Activated CD4-positive, alpha-beta T cell treated with anti-CD3 and anti-CD28 coated beads for 24 hours (primary cell): ENCODE measurements around the gene CIB4.

Source experiments
- DNase-seq, 2 donors: peaks; one replicate each; pipeline ENCODE4 v3.0.0-alpha.2; 2020; ENCODE audit warnings: low read depth in 2 of 2

CIB4 gene

DNA sequence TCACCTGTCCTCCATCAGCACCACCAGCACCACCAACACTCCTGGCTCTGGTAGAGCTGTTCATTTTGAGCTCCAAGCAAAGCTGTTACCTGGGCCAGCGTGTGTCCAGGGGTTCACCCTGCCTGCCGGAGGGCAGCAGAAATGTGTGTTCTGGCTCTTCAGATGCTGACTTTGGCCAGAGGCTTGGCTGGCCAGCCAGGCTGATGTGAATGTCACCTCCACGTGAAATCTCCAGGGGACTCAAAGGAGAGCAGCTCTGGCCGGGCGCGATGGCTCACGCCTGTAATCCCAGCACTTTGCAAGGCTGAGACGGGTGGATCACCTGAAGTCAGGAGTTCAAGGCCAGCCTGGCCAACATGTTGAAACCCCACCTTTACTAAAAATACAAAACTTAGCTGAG lies 33.5 kb downstream of the CIB4 start:
- DNase-seq = no peak

DNA sequence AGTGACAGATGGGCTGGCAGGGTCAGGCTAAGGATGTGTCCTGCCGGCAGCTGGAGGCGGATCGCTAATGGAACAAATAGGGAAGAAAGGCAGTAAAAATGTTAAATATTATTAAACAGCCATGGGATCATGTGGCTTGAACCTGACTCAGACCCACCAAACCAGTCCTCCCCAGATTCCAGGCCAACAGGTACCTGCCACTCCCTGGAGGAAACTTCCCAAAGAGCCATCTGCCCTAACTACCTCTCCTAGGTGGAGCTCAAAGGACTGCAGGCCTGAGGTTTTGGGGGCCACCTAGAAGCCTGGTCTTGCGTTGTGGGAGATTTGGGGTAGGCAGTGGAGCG lies 34.3 kb downstream of the CIB4 start:
- no peak for DNase-seq

DNA sequence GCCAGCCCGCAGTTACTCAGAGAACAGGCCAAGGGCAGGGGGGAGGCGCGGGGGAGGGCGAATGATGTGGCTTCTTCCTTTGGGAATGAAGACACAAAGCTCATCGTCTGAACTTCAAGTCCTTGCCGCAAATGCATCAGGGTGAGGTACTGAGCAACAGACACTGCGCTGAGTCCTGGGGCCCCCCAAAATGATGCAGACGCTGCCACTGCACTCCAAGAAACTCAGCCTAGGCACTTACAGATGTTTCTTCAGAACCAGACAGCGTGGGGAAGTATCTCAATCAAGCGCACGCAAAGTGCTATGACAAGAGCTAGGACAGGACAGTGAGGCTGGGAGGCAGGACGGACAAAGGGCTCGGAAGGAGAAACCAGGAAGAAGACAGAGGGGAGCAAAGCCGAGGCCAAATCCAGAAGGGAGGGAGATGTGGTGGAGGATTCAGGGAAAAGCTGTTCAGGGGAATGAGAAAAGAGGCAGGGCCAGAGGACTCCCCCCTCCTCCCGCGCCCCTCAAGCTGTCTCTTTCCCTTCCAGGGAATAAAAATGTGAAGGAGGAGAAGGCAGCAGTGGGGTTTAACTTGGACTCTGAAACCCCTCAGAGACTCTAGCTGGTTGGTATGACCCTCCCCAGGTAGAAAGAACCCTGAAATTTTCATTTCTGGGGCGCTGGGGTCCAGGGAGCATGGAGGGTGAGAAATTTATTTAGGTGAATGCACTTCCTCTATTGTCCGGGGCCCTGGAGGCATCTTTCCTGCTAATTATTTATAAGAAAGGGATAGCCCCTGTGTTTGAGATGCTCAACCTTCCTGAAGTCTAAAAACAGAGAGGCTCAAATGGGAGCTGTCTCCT lies 34.9 kb downstream of the CIB4 start:
- DNase-seq = no peak

DNA sequence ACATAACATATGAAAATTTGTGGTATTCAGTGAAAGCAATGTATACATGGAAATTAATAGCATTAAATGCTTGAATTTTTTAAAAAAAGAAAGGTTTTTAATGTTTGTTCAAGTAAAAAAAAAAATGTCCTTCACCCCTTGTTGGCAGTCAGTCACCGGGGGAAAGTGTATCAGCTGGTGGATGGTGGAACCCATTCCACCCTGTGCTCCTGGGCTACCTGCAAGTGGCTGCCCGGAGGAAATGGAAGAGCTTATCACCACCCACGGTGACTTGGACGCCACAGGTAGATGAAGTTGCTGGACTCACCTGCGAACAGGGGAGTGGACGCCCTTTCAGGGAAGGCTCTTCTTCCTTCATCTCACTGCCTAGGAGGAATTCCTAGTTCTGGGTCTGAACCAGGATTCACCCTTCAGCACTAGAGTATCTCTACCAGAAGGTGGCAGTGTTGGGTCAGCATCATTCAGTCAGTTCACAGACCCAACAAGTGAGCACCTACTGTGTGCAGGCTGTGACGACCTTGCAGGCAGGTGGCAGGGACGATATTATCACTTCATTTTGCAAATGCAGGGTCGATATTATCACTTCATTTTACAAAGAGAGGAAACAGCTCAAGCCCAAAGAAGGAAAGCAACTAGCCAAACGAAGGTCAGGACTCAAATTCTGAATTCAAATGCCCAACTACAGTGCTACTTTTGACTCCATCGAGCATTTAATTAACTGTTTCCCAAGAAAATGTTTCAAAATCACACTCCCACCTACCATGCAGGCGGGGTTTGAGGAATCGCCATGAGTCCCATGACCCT lies 35.8 kb downstream of the CIB4 start:
- DNase-seq = peak; percentile 6 to 14

DNA sequence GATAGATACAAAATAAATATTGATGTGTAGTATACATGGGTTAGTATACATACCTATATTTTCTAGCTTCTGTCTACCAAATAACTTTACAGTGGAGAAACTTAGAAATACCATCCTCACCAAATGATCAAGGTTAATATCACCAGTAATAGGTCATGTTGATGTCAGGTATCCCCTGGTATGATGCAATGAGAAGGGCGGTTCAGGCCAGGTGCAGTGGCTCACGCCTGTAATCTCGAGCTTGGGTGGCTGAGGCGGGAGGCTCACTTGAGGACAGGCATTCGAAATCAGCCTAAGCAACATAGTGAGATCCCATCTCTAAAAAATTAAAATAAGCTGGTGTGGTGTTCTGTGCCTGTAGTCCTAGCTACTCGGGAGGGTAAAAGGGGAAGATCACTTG lies 38.6 kb downstream of the CIB4 start:
- DNase-seq = no peak

DNA sequence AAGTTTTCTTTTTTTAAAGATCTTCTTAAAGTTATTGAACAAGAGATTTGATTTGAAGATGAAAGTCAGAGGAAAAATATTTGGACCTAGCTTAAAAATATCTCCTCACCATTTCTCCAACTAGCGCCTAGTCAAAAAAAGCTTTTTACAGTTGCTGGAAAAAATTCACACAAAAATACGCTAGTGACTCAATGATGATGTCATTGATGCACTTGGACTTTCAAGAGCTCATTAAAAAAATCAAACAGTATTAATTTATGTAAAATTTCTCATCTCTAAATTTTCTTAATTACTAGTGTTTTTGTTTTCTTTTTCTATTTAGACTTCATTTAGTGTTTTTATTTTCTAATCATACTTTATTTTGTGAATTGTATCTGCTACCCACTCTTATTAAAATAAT lies 41.8 kb downstream of the CIB4 start:
- no peak for DNase-seq

DNA sequence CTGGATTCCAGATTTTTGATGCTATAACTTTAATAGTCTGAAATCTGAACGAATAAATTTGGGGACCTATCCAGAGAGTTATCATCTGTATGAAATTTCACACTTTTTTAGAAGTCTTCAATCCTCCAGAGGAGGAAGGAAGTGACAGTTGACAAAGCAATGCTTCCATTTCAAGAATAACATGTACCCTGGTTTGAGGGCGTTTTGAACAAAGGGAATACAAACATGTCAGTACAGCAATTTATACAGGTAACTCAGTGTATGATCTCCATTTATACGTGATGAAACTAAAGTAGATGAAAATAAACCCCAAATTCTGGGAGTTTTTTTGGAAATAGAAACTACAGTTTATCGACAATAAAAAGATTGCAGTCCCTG lies 42.2 kb downstream of the CIB4 start:
- DNase-seq = no peak

DNA sequence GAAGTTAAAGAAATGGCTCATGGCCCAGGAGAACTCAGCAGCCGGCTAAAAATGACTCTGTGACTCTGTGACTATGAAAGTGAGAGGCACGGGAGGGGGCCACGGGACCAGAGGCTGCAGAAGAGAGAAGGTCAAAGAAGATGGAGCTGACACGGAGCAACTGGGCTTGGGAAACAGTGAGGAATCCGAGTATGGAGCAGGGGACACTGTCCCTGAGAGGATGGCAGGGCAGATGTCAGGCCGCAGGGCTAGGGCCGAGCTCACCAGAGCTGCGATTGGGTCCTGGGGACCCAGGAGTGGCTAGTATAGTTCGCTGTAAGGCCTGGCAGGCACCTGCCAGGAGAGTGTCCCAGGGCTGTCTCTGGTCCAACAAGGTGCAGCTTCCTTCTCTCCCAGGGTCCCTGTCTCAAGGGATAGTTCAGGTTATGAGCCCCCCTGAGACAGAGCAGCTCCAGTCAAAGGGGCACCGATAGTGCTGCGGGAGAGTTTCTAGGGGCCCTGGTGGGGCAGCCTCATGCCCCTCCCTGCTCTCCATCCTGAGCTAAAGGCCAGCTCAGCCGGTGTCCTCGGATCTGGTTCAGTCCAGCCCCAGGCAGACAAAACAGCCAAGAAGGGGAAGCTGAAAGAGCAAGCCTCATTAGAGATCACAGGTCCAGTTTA lies 42.7 kb downstream of the CIB4 start:
- DNase-seq = no peak

DNA sequence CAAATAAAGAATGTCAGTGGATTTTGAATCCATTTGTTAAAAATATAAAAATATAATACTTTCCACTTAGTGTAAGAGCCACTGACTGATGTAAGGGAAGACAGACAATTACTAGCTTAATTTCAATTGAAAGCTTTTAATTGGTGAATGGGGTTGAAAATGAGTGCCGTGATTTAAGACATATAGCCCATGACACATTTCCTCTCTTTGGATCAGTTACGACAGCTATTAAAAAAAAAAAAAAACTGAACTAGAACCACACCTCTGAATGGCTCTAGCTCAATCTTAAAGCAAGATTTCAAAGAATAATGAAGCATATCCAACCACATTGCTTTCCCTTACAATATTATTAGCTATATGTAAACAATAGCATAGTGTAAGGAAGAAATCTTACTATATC lies 44.0 kb downstream of the CIB4 start:
- no peak for DNase-seq

DNA sequence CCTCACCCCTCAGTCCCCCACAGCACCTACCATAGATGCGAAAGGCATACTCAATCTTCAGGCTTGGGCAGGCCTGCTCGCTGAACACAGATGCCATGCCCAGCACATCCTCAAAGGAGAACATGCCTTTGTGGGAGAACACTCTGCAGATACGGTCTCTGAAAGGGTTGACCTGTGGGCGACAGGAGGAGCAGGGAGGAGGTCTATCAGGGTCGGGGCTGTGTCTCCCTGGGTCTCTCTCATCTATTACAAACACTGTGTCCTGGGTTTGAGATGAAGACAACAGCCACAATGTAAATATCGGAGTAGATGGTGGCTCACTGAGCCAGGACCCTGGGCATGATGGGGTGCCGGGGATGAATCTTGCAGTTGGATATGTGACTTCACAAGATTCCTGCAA lies 46.0 kb downstream of the CIB4 start:
- no peak for DNase-seq

DNA sequence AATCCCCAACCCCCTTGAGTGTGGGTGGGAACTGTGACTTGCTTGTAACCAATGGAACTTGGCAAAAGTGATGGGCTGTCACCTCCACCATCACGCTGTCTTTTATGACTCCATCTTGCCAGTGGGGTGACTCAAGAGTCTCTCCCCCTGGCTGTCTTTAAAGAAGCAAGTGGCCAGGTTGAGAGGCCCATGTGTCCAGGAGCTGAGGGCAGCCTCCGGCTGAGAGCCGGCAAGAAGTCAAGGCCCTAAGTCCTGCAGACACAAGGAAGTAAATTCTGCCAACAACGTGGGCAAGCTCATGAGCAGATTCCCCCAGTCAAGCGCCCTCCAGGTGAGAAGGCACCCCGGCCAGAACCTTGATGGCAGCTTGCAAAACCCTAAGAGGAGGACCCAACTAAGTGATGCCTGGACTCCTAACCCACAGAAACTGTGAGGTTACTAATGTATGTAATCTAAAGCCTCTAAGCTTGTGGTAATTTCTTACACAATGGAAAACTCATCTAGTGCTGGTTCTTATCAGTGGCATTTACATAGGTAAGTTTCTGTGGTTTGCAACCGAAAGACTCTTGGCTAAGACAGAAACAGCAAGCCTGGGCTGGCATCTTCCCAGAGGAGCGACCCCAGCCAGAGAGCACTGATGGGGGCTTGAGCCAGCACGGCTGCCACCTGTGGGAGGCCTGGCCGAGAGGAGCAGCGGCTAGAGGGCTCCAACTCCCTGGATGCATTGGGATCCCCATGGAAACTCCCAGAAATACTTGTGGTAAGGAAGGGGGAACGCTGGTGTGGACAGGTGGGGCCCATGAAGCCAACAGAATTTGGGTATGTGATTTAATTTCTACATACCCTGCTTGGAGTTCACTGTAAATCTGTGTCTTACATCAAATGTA lies 49.3 kb downstream of the CIB4 start:
- DNase-seq = no peak

DNA sequence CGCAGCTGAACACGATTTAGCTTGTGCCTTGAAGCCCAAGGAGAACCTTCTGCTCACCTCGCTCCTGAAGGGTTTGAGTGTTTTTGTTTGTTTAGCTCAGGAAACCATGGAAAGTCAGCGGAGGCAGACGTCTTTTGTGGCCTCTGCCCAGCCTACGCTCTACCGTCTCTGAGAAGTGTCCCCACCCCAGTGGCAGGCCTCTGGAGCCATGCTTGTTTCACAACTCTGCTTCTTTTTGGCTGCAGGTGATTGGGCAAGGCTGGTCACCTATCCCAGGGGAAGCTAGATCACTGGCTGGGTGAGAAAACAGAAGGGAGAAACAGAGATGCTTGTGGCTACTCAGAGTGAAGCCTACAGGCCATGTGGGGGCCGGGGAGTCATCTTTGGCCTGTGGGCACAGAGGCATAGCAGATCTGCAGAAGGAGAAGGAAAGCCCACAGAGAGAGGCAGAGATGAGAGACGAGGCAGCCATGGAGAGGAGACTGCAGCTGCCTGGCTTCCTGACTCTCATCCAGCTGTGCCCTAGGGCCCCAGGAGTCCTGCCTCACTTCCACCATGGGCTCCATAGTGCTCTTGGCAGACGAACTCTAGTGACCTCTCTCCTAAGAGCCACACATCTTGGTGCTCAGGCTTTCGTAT lies 50.1 kb downstream of the CIB4 start:
- DNase-seq = no peak

DNA sequence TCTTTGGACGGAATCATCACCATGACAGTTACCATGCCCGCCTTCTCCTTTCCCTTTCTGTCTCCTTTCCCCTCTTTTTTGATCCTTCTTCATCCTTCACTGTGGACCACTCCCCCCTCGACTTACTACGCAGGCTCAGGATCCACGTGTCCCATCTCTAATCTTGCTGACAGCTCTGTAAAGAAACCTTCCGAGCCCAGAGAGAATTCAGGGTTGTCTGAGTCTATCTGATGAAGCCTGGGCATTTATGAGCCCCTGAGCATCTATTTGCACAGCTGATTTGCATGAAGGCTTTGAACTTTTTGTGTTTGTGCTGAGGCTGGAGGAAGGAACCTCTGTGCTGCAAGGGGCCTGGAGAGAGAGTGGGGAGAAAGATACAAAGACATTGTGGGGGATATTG lies 50.7 kb downstream of the CIB4 start:
- no peak for DNase-seq

DNA sequence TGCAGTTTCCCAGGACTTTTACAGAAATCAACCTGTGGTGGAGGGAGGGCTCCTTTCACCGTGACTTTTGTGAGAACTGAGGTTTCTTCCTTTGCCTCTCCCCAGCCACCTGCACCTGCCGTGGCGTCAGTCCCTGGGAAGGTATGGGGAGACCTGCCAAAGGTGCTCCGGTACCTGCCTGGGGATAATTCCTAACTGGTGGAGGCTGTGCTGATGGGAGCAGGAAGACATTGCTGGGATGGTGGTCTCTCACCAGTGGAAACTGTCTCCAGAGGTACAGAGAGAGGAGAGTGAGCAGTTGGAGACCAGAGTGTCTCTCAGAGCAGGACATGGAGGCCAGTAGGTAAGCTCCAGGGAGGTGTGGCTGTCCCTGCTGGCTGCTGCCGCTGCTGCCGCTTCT lies 52.6 kb downstream of the CIB4 start:
- no peak for DNase-seq

DNA sequence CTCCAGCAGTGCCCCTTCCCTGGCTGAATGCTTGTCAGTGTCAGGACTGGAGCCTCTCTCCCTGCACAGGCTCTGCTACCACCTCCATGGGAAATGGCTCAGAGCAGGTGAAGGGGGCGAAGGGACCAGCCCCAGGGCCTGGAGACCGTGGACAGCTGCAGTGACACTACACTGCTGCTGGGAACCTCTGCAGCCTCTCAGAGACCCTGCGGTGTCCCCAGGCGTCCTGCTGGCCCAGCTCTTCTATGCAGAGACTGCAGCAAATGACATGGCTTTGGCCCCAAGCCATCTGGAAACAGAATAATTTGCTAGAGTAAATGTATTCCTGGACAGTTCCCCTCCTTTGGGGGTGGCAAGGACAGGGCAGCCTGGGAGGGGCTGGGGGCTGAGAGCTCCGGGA lies 53.2 kb downstream of the CIB4 start:
- DNase-seq = no peak

DNA sequence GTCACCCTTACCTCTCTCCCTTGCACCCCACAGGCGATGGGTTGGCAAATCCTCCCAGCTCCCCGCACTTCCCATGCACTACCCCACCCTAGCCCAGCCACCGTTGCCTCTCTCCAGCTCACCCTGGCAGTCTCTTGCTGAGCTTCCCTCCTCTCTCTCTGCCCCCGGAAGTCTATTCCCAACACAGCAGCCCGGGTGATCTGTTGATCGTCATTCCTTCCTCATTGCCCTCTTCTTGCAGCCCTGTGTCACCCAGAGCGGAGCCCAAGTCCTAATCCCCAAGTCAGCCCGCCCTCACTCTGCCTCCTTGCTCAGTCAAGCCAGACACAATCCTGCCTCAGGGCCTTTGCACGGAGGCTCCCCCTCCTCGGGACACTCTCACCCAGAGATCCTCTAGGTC lies 55.2 kb downstream of the CIB4 start:
- no peak for DNase-seq

DNA sequence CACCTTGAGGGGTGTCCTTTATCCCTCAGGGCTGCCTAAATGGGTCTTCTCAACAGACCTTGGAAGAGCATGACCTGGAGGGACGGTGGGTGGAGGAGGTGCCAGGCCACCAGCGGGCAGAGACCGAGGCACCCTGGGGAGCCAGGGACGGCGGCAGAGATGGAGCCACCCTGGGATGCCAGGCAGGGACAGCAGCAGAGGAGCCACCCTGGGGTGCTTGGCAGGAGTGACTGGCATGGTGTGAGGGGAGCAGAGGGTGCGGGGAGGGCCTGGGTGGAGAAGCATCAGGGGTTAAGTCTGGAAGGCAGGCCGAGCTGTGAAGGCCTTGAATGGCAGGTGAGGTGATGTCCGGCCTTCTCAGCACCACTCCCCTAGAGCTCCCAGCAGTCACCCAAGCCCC lies 56.1 kb downstream of the CIB4 start:
- no peak for DNase-seq

DNA sequence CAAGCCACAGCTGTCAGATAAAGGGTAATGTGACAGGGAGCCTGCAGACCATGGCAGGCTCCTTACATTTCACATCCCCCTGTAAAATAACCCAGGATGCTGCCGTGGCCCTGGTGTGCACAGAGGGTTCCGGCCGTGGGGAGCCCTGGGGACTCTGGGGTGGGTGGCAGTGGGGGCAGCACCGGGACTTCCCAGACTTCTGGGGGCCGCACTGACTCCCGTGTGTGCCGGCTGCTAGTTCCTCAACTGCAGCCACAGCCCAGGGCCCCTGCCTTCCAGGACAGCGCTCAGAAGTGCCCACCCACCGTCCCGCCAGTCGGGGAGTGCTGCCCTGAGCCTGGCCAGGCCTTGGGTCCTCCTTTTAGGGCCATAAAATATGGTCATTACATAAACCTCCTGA lies 56.5 kb downstream of the CIB4 start:
- DNase-seq = no peak

DNA sequence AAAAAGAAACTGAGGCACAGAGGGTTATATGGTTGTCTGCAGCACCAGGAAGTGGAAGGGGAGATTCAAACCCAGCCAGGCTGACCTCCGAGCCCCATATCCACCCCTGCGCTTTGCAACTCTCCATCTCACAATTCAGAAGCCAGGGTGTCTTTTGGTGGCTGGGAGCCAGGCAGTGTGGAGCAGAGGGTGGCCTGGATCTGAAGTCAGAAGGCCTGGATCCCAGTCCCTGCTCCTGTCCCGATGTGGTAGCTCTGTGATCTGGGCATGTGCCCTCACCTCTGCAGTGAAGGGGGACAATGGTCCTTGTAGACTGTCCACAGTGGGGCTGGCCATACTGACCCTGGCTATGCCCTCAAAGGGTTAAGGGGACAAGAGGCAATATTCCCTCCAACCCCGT lies 57.0 kb downstream of the CIB4 start:
- no peak for DNase-seq

DNA sequence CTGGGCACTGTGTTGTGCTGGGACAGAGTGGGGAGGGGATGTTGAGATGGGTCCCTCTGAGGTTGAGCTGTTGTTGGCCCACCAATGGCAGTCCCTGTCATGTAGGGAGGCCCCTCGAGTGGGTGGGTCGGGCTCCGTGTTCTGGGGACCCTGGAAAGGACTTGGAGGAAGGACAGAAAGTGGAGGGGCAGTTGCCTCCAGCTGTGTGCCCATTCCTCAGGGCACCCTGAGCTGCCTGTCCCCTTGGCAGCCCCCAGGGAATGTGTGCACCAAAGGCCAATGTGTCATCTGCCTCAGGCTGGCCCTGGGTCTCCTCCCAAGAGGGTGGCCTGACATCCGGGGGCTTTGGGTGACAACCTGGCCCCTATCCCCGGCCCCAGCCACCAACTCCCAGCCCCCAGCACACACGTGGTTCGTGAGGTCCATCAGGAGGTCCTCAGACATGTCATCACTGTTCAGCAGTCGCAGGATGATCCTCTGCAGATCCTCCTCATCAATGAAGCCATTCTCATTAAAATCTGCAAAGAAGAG lies 57.7 kb downstream of the CIB4 start:
- DNase-seq = no peak

DNA sequence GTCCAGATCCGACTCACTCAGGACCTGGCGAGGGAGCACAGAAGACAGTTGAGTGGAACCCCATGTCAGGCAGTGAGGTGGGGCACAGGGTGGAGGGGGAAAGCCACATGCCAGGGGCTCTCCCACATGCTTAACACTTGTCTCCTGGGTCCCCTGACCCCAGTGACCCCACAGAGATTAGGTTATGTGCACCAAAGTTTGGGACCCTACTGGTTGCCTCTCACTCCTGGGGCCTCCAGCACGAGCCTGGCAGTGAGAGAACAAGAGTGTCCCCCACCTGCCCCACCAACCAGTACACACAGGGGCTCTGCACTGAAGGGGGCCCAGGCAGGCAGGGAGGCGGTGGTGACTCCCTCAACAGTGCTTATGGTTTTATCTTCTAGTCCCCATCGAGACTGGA lies 58.3 kb downstream of the CIB4 start:
- no peak for DNase-seq
